ENCODE results near the gene SCD. TPM values are rescaled to one million over a fixed set of nuclear protein-coding genes. Genes with fewer than 3 reads are reported as not detected.

SCD gene
- total RNA-seq, 4 donors from 2014 or later: 46.7 to 307 (median 101) TPM

- peaks cover 0 to 30% (median 0%) of the 10 kb centered on the region in 3 donors for H3K36me3 ChIP-seq
- no peak overlapping the region for H3K4me3 ChIP-seq
- TF ChIP-seq CTCF (IDR thresholded peaks at IDR 0.05) (no peak), POLR2A (IDR thresholded peaks at IDR 0.05) (no peak)
- intact Hi-C loops (cut with DNase I): no loop called here
- WGBS, 2 donors: 92 to 96% methylated on average over 2 of the region's 2 CpGs
- no peak overlapping the region for H3K27ac ChIP-seq
- H3K27me3 ChIP-seq: no peaks in the 10 kb centered on the region
- no peaks in the 10 kb centered on the region for H3K9me3 ChIP-seq
- no peaks in the 10 kb centered on the region for H3K4me1 ChIP-seq
- no peak for DNase-seq
Measured at GRCh38 chr10:100383251-100383650, 36.2 kb downstream of the SCD start.

DNA sequence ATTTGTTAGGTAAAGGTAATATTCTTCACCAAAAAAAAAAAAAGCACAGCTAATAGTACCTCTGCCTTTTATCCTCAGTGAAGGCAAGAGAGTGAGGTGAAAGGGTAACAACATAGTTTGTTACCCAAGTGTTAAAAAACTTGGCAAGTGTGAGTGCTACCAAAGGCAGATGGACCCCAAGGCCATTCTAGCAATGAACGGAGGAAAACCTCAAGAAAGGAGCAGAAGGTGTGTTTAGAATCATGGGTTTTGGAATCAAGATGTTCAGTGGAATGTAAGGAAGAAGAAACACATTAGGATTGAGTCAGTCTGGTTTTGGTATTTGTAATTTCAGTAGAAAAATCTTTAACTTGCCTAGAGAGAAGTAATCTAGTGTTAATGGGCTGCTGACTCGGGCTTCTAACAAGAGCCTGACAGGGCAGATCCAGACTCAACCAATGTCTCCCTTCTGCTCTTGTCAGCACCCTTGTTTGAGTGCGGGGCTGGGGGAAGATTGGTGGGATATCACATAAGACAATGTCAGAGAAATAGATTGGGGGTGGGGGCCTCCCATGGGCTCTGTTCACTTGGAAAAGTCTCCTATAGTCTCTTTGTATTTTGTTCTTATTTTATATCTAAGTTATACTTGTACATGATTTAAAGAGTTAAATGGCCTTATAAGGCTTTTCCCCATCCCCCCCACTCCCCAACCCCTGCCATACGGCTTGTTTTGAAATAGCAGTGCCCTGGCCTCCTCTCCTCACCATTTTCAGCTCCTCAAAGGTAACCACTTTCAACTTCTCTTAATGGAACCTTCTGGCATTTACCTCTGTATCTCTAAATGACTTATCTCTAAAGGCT, 44.4 kb downstream of the SCD start:
- Histone ChIP-seq H3K36me3 (peaks cover 0 to 12% (median 0%) of the 10 kb centered on the region in 3 donors), H3K4me3 (no peak overlapping the region), H3K9me3 (no peaks in the 10 kb centered on the region), H3K4me1 (no peaks in the 10 kb centered on the region), H3K27me3 (no peaks in the 10 kb centered on the region), H3K27ac (no peak overlapping the region)
- 53 to 54% methylated on average over 4 of the region's 4 CpGs for WGBS, 2 donors
- TF ChIP-seq CTCF (IDR thresholded peaks at IDR 0.05) (no peak), POLR2A (IDR thresholded peaks at IDR 0.05) (no peak)
- intact Hi-C loops (cut with DNase I): no loop called here
- DNase-seq: no peak

- intact Hi-C loops (cut with DNase I): no loop called here
- H3K36me3 ChIP-seq: peaks cover 0 to 6% (median 0%) of the 10 kb centered on the region in 3 donors
- no peak overlapping the region for H3K27ac ChIP-seq
- H3K27me3 ChIP-seq: no peaks in the 10 kb centered on the region
- TF ChIP-seq CTCF (IDR thresholded peaks at IDR 0.05): no peak
- no peak for TF ChIP-seq POLR2A (IDR thresholded peaks at IDR 0.05)
- no peak overlapping the region for H3K4me3 ChIP-seq
- no peaks in the 10 kb centered on the region for H3K9me3 ChIP-seq
- H3K4me1 ChIP-seq: no peaks in the 10 kb centered on the region
- DNase-seq: no peak
- 92 to 100% methylated on average over 1 of the region's 1 CpG for WGBS, 2 donors
Measured at GRCh38 chr10:100392686-100393003, 45.6 kb downstream of the SCD start.

- Histone ChIP-seq H3K27me3 (no peaks in the 10 kb centered on the region), H3K4me3 (no peak overlapping the region), H3K4me1 (no peaks in the 10 kb centered on the region), H3K9me3 (no peaks in the 10 kb centered on the region), H3K27ac (no peak overlapping the region), H3K36me3 (no peaks in the 10 kb centered on the region)
- no peak for TF ChIP-seq CTCF (IDR thresholded peaks at IDR 0.05)
- TF ChIP-seq POLR2A (IDR thresholded peaks at IDR 0.05): no peak
- no peak for DNase-seq
- 59 to 98% methylated on average over 2 of the region's 2 CpGs for WGBS, 2 donors
- intact Hi-C loops (cut with DNase I): no loop called here
Measured at GRCh38 chr10:100395626-100396025, 48.6 kb downstream of the SCD start.

GRCh38 chr10:100396605-100397004, 49.6 kb downstream of the SCD start:
- no peaks in the 10 kb centered on the region for H3K36me3 ChIP-seq
- no peak for DNase-seq
- H3K4me3 ChIP-seq: no peak overlapping the region
- no peak overlapping the region for H3K27ac ChIP-seq
- WGBS, 2 donors: 83 to 89% methylated on average over 4 of the region's 4 CpGs
- H3K4me1 ChIP-seq: no peaks in the 10 kb centered on the region
- TF ChIP-seq CTCF (IDR thresholded peaks at IDR 0.05) (no peak), POLR2A (IDR thresholded peaks at IDR 0.05) (no peak)
- no peaks in the 10 kb centered on the region for H3K9me3 ChIP-seq
- intact Hi-C loops (cut with DNase I): no loop called here
- no peaks in the 10 kb centered on the region for H3K27me3 ChIP-seq
